Adrenal gland (tissue), 12 donors: ENCODE results near the gene EPOP. TPM values are rescaled to one million over a fixed set of nuclear protein-coding genes. Genes with fewer than 3 reads are reported as not detected.

ENCODE experiments used
- DNase-seq, 7 donors: peaks; one replicate each; pipeline ENCODE4 v3.0.0-alpha.2; 2019 to 2020
- H3K27ac ChIP-seq, 5 donors: fragments of 200-600 bp; sonication (generic) in 4 of 5; 1 replicate in 3 of 5; 2 replicates in 2 of 5; pipeline versions ENCODE4 v1.5.1 to v1.8.0; 2016 to 2020; ENCODE audit warnings: mild to moderate bottlenecking in 1 of 5
- H3K27me3 ChIP-seq: fragments of 200-600 bp; 2 replicates; pipeline ENCODE4 v1.8.0; 2021
- H3K36me3 ChIP-seq, 2 donors: fragments of 200-600 bp; replicated peaks in 1 of 2; 1 replicate in 1 of 2; 2 replicates in 1 of 2; pipeline versions ENCODE4 v1.5.1 to v1.8.0; 2018 to 2022
- H3K4me1 ChIP-seq, 2 donors: fragments of 200-600 bp; replicated peaks in 1 of 2; 1 replicate in 1 of 2; 2 replicates in 1 of 2; pipeline versions ENCODE4 v1.5.1 to v1.8.0; 2018 to 2021
- H3K4me3 ChIP-seq, 4 donors: fragments of 200-600 bp; sonication (generic) in 3 of 4; one replicate each; pipeline ENCODE4 v1.5.1; 2016 to 2018
- H3K9me3 ChIP-seq, 3 donors: fragments of 200-600 bp; sonication (generic) in 1 of 3; replicated peaks in 1 of 3; 1 replicate in 2 of 3; 2 replicates in 1 of 3; pipeline versions ENCODE4 v1.5.1 to v1.8.0; 2016 to 2021
- CTCF ChIP-seq, 6 experiments: fragments of 450-650 bp in 4 of 6; fragments of 200-600 bp in 2 of 6; sonication (generic) in 1 of 6; IDR thresholded peaks; 1 replicate in 5 of 6; 2 replicates in 1 of 6; pipeline versions ENCODE4 v1.5.1 to v1.8.0; 2016 to 2021; ENCODE audit warnings: antibody characterized with exemption in 6 of 6, mild to moderate bottlenecking in 2 of 6, moderate library complexity in 1 of 6
- POLR2A ChIP-seq, 2 donors: fragments of 450-650 bp; IDR thresholded peaks; one replicate each; pipeline ENCODE4 v1.6.1; 2017; ENCODE audit warnings: antibody characterized with exemption in 2 of 2, mild to moderate bottlenecking in 2 of 2, moderate library complexity in 1 of 2
- WGBS, 4 donors: extraction: QIAGEN DNeasy Blood & Tissue Kit in 2 of 4; methylation state at CpG; one replicate each; pipeline versions ENCODE4 v1.1.5 to v1.1.7; 2013 to 2017; 5-methylcytosine and 5-hydroxymethylcytosine counted together
- intact Hi-C, 2 donors: fragments of 100-400 bp; cut with DNase I; formaldehyde crosslinking; loops; one replicate each; pipeline versions ENCODE4 v1.14.1 to v1.15.0; 2022 to 2023
- polyA plus RNA-seq, 3 donors: library from polyadenylated mRNA; stranded (reverse); fragments of 200-250 nt in 2 of 3; fragments of 350-450 nt in 1 of 3; fragmentation: Illumina TruSeq in 1 of 3; extraction: RNeasy Lipid Tissue Mini Kit (QIAGEN cat#74804) in 1 of 3; gene quantifications; one replicate each; pipeline ENCODE4 v1.2.3, GENCODE V29; 2013 to 2014
- total RNA-seq, 9 donors: library from RNA; depleted of rRNA in 4 of 9; stranded (reverse); fragments of >200 nt in 4 of 9; fragments of 120-200 nt in 1 of 9; fragmentation: NEBNext Ultra II Directional in 1 of 9; extraction: Animal tissue kit (Norgen Biotek cat#: 25700) in 1 of 9; gene quantifications; one replicate each; pipeline versions ENCODE4 v1.1.0 to v1.2.4, GENCODE V29; 2013 to 2023
- donor health status: healthy with polysubstance abuse.
- donor health status: Bipolar disorder and iron deficiency.
- donor health status: DM: yes; HTN: yes; CAD: no.
- donor health status: DM: no; HTN: no; CAD: no.
- donor health status: DM: no; HTN: no; CAD: no.
- donor health status: DM: yes; HTN: yes; CAD: no.

EPOP gene
- total and polyA plus RNA-seq, 12 donors = 0.06 to 9.4 (median 2.9) TPM

DNA sequence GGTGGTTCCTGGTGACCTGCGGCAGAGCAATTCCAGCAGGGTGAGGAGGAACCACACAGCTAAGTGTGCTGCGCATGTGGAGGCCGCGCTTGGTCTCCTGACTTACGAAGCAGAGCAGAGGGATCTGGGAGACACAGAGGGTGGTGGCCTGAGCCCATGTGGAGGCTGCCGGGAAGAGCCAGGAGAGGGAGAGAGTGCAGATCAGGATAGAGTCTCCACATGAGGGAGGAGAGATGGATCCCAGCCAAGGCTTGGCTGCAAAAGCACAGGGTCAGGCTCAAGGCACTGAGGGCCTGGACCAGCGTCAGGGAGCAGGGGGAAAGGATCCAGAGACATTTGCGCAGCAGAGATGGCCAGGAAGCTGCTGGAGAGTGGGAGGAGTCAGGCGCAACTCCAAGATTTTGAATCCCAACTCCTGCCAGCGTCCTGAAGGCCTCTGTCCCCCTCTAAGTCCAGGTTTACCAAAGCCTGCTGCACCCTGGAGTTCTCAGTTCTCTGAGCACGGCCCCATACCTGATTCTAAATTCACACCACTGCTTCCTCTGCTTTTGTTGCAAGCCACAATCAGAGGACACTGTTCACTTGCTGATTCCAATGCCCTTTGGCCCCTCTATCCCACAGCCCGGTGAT lies 19.1 kb upstream of the EPOP start:
- peak overlapping the region; percentile 44 to 90 (median 80) for H3K27ac ChIP-seq
- no peaks in the 10 kb centered on the region for H3K27me3 ChIP-seq
- H3K4me3 ChIP-seq = no peak overlapping the region
- no peaks in the 10 kb centered on the region for H3K9me3 ChIP-seq
- no peaks in the 10 kb centered on the region for H3K36me3 ChIP-seq
- TF ChIP-seq POLR2A (IDR thresholded peaks at IDR 0.05) (peak in 1 of 2 donors; percentile 54), CTCF (IDR thresholded peaks at IDR 0.05) (peak in 1 of 6 experiments; percentile 19)
- intact Hi-C loops = no loop called here
- DNase-seq = peak; percentile 93 to 99 (median 97)
- 17 to 30% (median 21%) methylated on average over 8 to 12 of the region's 12 CpGs for WGBS, 4 donors
- H3K4me1 ChIP-seq = peaks cover 14% of the 10 kb centered on the region in 2 donors

GRCh38 chr17:38691154-38691553 lies 16.4 kb upstream of the EPOP start:
- 78 to 92% (median 87%) methylated on average over 4 of the region's 4 CpGs for WGBS, 4 donors
- H3K36me3 ChIP-seq = no peaks in the 10 kb centered on the region
- intact Hi-C loops = no loop called here
- H3K27me3 ChIP-seq = no peaks in the 10 kb centered on the region
- no peaks in the 10 kb centered on the region for H3K9me3 ChIP-seq
- H3K4me3 ChIP-seq = no peak overlapping the region
- TF ChIP-seq POLR2A (IDR thresholded peaks at IDR 0.05) = no peak
- H3K27ac ChIP-seq = no peak overlapping the region
- no peak for DNase-seq
- peaks cover 14% of the 10 kb centered on the region in 2 donors for H3K4me1 ChIP-seq

DNA sequence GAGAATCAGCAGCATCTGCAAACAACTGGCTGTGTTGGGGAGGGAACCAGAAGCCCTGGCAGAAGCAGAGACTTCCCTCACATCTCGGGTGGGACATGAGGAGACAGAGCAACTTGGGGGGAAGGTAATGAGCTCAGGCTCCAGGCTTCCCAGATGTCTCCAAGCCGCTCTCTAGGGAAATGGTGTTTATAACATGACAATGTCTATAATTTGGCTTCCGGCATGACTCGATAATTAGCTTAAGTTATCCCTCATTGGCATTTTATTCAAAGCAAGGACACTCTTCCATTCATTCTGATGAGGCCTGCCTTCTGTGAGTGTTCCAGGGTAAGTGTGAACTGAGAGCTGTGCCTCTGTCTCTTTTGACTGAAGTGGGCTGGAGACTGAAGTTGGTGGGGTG lies 15.6 kb upstream of the EPOP start:
- no peak overlapping the region for H3K27ac ChIP-seq
- no peaks in the 10 kb centered on the region for H3K27me3 ChIP-seq
- no peak overlapping the region for H3K4me3 ChIP-seq
- intact Hi-C loops = no loop called here
- H3K4me1 ChIP-seq = peaks cover 14% of the 10 kb centered on the region in 2 donors
- no peak for DNase-seq
- no peaks in the 10 kb centered on the region for H3K36me3 ChIP-seq
- 83 to 94% (median 89%) methylated on average over 4 of the region's 4 CpGs for WGBS, 4 donors
- TF ChIP-seq POLR2A (IDR thresholded peaks at IDR 0.05) (no peak), CTCF (IDR thresholded peaks at IDR 0.05) (no peak)
- H3K9me3 ChIP-seq = no peaks in the 10 kb centered on the region

- DNase-seq = no peak
- intact Hi-C loops = no loop called here
- Histone ChIP-seq H3K27me3 (no peaks in the 10 kb centered on the region), H3K36me3 (no peaks in the 10 kb centered on the region), H3K27ac (no peak overlapping the region), H3K4me3 (no peak overlapping the region), H3K4me1 (no peaks in the 10 kb centered on the region), H3K9me3 (no peaks in the 10 kb centered on the region)
- TF ChIP-seq POLR2A (IDR thresholded peaks at IDR 0.05) (no peak), CTCF (IDR thresholded peaks at IDR 0.05) (no peak)
- WGBS, 4 donors = 88 to 99% (median 92%) methylated on average over 5 of the region's 5 CpGs
Measured at GRCh38 chr17:38687286-38687685, 12.5 kb upstream of the EPOP start.

DNA sequence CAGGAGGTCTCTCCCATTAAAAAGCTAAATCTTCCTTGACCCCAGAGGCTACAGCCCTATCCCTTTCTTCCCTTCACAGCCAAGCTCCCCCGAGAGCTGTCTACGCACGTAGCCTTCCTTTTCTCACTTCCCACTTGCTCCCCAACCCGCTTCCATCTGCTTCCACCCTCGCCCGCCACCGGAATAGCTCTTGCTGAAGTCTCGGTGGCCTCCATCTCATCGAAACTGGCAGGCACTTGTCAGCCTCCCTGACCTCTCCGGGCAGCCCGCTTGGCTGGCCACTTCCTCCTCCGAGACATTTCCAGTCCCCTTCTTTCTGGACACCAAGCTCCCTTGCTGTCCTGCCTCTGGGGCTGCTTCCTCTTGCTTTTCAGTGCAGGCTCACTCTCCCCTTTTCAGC lies 10.7 kb upstream of the EPOP start:
- no peaks in the 10 kb centered on the region for H3K9me3 ChIP-seq
- 69 to 83% (median 79%) methylated on average over 12 of the region's 12 CpGs for WGBS, 4 donors
- intact Hi-C loops = no loop called here
- peak overlapping the region in 1 of 5 donors; percentile 47 for H3K27ac ChIP-seq
- H3K4me1 ChIP-seq = no peaks in the 10 kb centered on the region
- TF ChIP-seq POLR2A (IDR thresholded peaks at IDR 0.05) (no peak), CTCF (IDR thresholded peaks at IDR 0.05) (no peak)
- no peak overlapping the region for H3K4me3 ChIP-seq
- DNase-seq = peak in 2 of 7 donors; percentile 39 to 52
- no peaks in the 10 kb centered on the region for H3K27me3 ChIP-seq
- no peaks in the 10 kb centered on the region for H3K36me3 ChIP-seq
